ENCODE results near the gene ZNF292.

DNA sequence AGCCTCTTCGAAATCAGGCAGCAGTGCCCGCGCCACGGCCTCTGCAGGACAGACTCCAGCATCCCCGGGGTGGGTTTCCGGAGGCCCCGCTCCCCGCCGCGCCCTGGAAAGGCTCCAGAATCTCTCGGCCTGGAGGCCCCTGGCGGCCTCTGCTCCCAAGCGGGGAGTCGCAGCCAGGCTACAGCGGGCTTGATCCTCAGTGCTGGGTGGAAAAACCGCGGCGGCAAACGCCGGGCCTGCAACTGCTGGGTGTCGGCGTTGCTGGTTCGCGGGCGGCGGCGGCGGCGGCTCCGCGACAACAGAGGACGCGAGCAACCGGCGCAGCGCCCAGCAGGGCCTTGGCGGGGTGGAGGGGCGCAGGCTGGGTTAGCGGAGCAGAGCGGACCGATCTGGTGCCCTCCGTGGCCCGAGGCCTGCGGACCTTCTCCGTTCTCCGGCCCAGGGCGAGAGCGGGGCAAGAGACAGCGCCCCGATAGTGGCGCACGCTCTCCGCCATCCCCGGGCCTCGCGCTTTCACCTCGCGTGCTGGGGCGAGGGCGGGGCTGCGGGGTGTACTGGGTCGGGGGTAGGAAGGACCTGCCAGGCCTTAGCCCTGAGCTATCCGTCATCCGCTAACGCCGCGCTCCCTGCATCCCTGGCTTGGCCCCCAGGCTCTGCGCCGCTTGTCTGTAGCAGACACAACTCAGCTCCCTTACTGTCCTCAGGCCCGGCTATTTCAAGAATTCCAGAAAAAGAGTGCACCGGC is 3.4 kb upstream of the ZNF292 start:
- TF ChIP-seq, protein P1, sequence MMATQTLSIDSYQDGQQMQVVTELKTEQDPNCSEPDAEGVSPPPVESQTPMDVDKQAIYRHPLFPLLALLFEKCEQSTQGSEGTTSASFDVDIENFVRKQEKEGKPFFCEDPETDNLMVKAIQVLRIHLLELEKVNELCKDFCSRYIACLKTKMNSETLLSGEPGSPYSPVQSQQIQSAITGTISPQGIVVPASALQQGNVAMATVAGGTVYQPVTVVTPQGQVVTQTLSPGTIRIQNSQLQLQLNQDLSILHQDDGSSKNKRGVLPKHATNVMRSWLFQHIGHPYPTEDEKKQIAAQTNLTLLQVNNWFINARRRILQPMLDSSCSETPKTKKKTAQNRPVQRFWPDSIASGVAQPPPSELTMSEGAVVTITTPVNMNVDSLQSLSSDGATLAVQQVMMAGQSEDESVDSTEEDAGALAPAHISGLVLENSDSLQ (IDR thresholded peaks at IDR 0.05): no peak
- TF ChIP-seq FOXA1 (IDR thresholded peaks at IDR 0.05) (no peak), HDGF (IDR thresholded peaks at IDR 0.05; ENCODE audit: borderline replicate concordance) (no peak), ARNT (IDR thresholded peaks at IDR 0.05) (no peak), BHLHE40 (IDR thresholded peaks at IDR 0.05; ENCODE audit: borderline replicate concordance) (no peak), FOXM1 (IDR thresholded peaks at IDR 0.05; ENCODE audit: borderline replicate concordance) (no peak), SP1 (IDR thresholded peaks at IDR 0.05) (no peak), SUZ12 (IDR thresholded peaks at IDR 0.05) (no peak), ELF4 (IDR thresholded peaks at IDR 0.05) (no peak), NFRKB (IDR thresholded peaks at IDR 0.05) (no peak), L3MBTL2 (conservative IDR thresholded peaks at IDR 0.05) (no peak), LEF1 (IDR thresholded peaks at IDR 0.05; ENCODE audit: borderline replicate concordance) (no peak), FOXK2 (IDR thresholded peaks at IDR 0.05) (no peak)

Data from HEK293T (cell line).